Calu3 (cell line): ENCODE measurements around the gene TRMT10B. TPM values are rescaled to one million over a fixed set of nuclear protein-coding genes. Genes with fewer than 3 reads are reported as not detected.

Experiments used
- BruUV-seq: library from RNA; stranded (reverse); fragments of 400-500 nt; replicated peaks from 2 replicates; lab custom pipeline; 2021; lab: Mats Ljungman, UMichigan
- CTCF ChIA-PET: fragments of 300-600 bp; sonication (Branson Sonifier 250); formaldehyde crosslinking; loops from one replicate; lab custom pipeline; 2022; ENCODE audit warnings: antibody characterized with exemption; lab: Charles Lee
- DNase-seq: peaks from one replicate; pipeline ENCODE4 v3.0.0; 2022
- H3K27ac Mint-ChIP-seq: one replicate; pipeline ENCODE4 v1.8.0; 2022; ENCODE audit warnings: mixed read lengths; ENCODE audit not compliant: unreplicated experiment
- H3K27me3 Mint-ChIP-seq: one replicate; pipeline ENCODE4 v1.8.0; 2022; ENCODE audit warnings: mixed read lengths; ENCODE audit not compliant: unreplicated experiment
- H3K36me3 Mint-ChIP-seq: one replicate; pipeline ENCODE4 v1.8.0; 2022; ENCODE audit warnings: mild to moderate bottlenecking, moderate library complexity, mixed read lengths; ENCODE audit not compliant: insufficient read depth, unreplicated experiment
- H3K4me1 Mint-ChIP-seq: one replicate; pipeline ENCODE4 v1.8.0; 2022; ENCODE audit warnings: mild to moderate bottlenecking, low read depth, mixed read lengths; ENCODE audit not compliant: unreplicated experiment
- H3K4me3 Mint-ChIP-seq: one replicate; pipeline ENCODE4 v1.8.0; 2022; ENCODE audit warnings: mild to moderate bottlenecking, low read depth, moderate library complexity, mixed read lengths; ENCODE audit not compliant: unreplicated experiment
- H3K9me3 Mint-ChIP-seq: one replicate; pipeline ENCODE4 v1.8.0; 2022; ENCODE audit warnings: low read depth, mixed read lengths; ENCODE audit not compliant: unreplicated experiment
- intact Hi-C: fragments of 100-400 bp; cut with micrococcal nuclease; formaldehyde crosslinking; loops from one replicate; pipeline ENCODE4 v1.10.0; 2022; ENCODE audit not compliant: unreplicated experiment
- total RNA-seq: library from RNA; stranded (reverse); gene quantifications from 2 replicates; pipeline ENCODE4 v1.2.3, GENCODE V29; 2022
- TF ChIP-seq, protein P1 (sequence below): fragments of 200-600 bp; IDR thresholded peaks from one replicate; pipeline ENCODE4 v1.8.0; 2022; ENCODE audit warnings: antibody characterized with exemption; ENCODE audit not compliant: unreplicated experiment

TRMT10B gene
- total RNA-seq, 1 experiment from 2014 or later, result 4.1 TPM

DNA sequence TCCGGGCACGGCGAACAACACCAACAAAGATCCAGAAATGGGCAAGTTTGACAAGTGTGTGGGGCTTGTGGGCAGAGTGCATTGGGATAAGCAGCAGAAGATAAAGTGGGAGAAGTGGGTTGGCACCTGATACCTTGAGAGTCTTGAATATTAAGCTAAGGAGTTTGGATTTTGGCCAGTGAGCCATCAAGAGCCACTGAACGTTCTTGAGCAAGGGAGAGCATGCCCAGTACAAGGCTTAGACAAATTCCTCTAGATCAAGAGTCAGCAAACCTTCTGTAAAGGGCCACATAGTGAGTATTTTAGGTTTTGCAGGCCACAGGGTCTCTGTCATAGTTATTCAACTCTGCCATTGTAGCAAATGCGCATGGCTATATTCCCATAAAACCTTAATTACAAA, 26.6 kb upstream of the TRMT10B start:
- H3K9me3 Mint-ChIP-seq, result no peaks in the 10 kb centered on the region
- DNase-seq, result no peak
- intact Hi-C loops, result no loop called here
- CTCF ChIA-PET, result no interaction called here
- H3K27ac Mint-ChIP-seq, result no peak overlapping the region
- H3K4me3 Mint-ChIP-seq, result no peak overlapping the region
- H3K36me3 Mint-ChIP-seq, result no peaks in the 10 kb centered on the region
- TF ChIP-seq, protein P1, sequence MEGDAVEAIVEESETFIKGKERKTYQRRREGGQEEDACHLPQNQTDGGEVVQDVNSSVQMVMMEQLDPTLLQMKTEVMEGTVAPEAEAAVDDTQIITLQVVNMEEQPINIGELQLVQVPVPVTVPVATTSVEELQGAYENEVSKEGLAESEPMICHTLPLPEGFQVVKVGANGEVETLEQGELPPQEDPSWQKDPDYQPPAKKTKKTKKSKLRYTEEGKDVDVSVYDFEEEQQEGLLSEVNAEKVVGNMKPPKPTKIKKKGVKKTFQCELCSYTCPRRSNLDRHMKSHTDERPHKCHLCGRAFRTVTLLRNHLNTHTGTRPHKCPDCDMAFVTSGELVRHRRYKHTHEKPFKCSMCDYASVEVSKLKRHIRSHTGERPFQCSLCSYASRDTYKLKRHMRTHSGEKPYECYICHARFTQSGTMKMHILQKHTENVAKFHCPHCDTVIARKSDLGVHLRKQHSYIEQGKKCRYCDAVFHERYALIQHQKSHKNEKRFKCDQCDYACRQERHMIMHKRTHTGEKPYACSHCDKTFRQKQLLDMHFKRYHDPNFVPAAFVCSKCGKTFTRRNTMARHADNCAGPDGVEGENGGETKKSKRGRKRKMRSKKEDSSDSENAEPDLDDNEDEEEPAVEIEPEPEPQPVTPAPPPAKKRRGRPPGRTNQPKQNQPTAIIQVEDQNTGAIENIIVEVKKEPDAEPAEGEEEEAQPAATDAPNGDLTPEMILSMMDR, result no peak
- H3K27me3 Mint-ChIP-seq, result peaks cover 19% of the 10 kb centered on the region
- no peaks in the 10 kb centered on the region for H3K4me1 Mint-ChIP-seq
- BruUV-seq, result no TSS peak

DNA sequence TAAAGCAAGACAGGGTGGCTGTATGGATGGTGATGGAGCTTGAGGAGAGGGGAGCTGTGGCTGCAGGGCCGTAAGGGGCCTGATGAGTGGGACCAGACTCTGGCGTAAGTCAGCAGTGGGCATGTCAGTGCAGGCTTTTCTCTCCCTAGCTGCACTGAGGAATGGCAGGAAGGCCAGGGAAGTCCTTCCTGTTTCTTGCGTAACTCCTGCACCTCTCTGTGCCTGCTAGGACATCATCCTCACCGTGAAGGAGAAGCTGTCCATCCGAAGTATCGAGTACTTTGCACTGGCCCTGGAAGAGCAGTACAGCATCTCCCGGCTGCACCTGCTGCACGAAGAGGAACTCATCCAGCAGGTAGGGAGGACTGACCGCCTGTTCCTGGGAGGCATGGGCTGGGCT, 24.1 kb upstream of the TRMT10B start:
- Mint-ChIP-seq H3K4me1 (no peaks in the 10 kb centered on the region), H3K4me3 (no peak overlapping the region), H3K36me3 (no peaks in the 10 kb centered on the region), H3K27me3 (peaks cover 41% of the 10 kb centered on the region), H3K27ac (no peak overlapping the region), H3K9me3 (no peaks in the 10 kb centered on the region)
- no peak for DNase-seq
- TF ChIP-seq, protein P1, result no peak
- intact Hi-C loops, result no loop called here
- BruUV-seq, result no TSS peak
- CTCF ChIA-PET, result no interaction called here

DNA sequence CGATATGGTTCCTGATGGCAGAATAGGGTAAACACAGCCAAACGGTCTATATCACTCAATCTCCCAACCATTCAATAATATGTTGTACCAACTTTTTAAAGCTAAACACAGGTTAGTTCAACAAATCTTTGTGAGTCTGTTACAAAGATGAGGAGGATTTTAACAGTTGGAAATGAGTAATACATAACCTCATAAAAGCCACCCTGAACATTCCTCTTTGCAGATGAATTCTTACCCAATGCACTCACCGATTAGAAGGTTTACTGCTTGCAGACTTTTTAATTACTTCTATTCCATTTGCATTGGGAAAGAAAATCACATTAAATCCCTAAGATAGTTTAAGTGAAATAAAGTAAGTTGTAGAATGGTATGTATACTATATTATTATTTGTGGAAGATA, 23.3 kb upstream of the TRMT10B start:
- CTCF ChIA-PET, result no interaction called here
- Mint-ChIP-seq H3K27me3 (peaks cover 49% of the 10 kb centered on the region), H3K9me3 (no peaks in the 10 kb centered on the region), H3K4me3 (no peak overlapping the region), H3K27ac (no peak overlapping the region), H3K36me3 (no peaks in the 10 kb centered on the region), H3K4me1 (no peaks in the 10 kb centered on the region)
- intact Hi-C loops, result no loop called here
- TF ChIP-seq, protein P1, result no peak
- DNase-seq, result no peak
- no TSS peak for BruUV-seq

DNA sequence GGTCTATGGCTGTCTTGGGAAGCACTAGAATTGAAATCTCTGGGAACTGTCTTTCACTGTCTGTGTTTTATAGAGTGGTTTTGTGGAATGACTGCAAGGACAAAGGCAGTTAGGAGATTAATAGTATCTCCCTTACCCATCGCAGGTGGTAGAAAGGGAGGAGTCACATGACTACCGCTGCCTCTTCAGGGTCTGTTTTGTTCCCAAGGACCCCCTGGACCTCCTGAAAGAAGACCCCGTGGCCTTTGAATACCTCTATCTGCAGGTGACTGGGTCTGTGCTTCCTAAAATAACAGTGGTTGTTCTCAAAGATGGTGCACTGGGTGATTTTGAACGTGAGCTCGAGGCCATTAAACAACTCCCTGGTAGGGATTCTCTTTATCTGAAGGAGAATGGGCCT, 22.8 kb upstream of the TRMT10B start:
- no peak for DNase-seq
- CTCF ChIA-PET, result no interaction called here
- intact Hi-C loops, result no loop called here
- H3K4me3 Mint-ChIP-seq, result no peak overlapping the region
- BruUV-seq, result no TSS peak
- H3K36me3 Mint-ChIP-seq, result no peaks in the 10 kb centered on the region
- no peaks in the 10 kb centered on the region for H3K9me3 Mint-ChIP-seq
- H3K4me1 Mint-ChIP-seq, result no peaks in the 10 kb centered on the region
- H3K27me3 Mint-ChIP-seq, result peaks cover 54% of the 10 kb centered on the region
- TF ChIP-seq, protein P1, result no peak
- H3K27ac Mint-ChIP-seq, result no peak overlapping the region
